Keratinocyte (primary cell): Measurements from ENCODE around the gene CLCN1.

Experiments
- CTCF ChIP-seq, 3 experiments: IDR thresholded peaks in 1 of 3; conservative IDR thresholded peaks in 1 of 3; optimal IDR thresholded peaks in 1 of 3; 2 replicates in 2 of 3; 3 replicates in 1 of 3; pipeline versions ENCODE3 to v1.5.1; 2011; ENCODE audit warnings: low read length in 3 of 3, mild to moderate bottlenecking in 3 of 3, moderate library complexity in 2 of 3, control low read depth in 1 of 3, inconsistent platforms in 1 of 3; ENCODE audit not compliant: insufficient read depth in 2 of 3; ENCODE audit errors: extremely low read depth in 1 of 3
- EZH2 ChIP-seq: IDR thresholded peaks from one replicate; pipeline ENCODE4 v1.6.1; 2012; ENCODE audit warnings: inconsistent platforms, mild to moderate bottlenecking, low read length, moderate library complexity

DNA sequence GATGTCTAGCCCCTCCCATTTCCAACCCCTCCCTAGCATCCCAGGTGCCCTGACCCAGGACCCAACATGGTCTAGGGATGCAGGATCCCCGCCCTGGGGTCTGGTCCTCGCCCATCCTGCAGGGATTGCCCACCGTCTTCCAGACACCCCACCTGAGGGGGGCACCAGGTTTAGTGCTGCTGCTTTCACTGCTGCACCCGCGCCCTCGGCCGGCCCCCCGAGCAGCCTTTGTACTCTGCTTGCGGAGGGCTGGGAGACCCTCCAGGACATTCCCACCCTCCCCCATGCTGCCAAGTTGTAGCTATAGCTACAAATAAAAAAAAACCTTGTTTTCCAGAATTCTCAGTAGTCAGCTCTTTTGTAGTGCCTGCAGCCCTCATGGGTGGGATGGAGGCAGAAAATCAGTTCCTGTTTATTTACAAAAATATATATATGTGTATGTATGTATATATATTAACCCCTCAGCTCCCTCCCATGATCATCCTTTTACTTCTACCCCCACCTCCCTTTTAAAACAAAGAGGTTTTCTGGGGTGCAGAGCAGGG lies 74.9 kb downstream of the CLCN1 start:
- TF ChIP-seq EZH2: no peak
- TF ChIP-seq CTCF (optimal IDR thresholded peaks at IDR 0.05 in 1 of 3, IDR thresholded peaks at IDR 0.05 in 1 of 3, conservative IDR thresholded peaks at IDR 0.05 in 1 of 3; ENCODE audit: extremely low read depth in 1 of 3, insufficient read depth in 2 of 3, low read length in 3 of 3): no peak
